ENCODE measurements around the gene MAD2L2.

The MAD2L2 gene

GRCh38 chr1:11714831-11715575, 34.1 kb upstream of the MAD2L2 start:
- no peak for TF ChIP-seq CTCF (IDR thresholded peaks at IDR 0.05)
- H3K36me3 ChIP-seq (ENCODE audit: control insufficient read depth, insufficient read depth, low read length): no peaks in the 10 kb centered on the region
- no peaks in the 10 kb centered on the region for H3K4me1 ChIP-seq
- H3K27me3 ChIP-seq (ENCODE audit: control insufficient read depth, insufficient read depth, low read length): no peaks in the 10 kb centered on the region
- H3K79me2 ChIP-seq: no peaks in the 10 kb centered on the region
- H3K27ac ChIP-seq: no peak overlapping the region
- no peak overlapping the region for H3K9ac ChIP-seq
- no peaks in the 10 kb centered on the region for H3K9me3 ChIP-seq (ENCODE audit: control insufficient read depth, low read length)
- no peak overlapping the region for H3K4me3 ChIP-seq (ENCODE audit: low read depth, low read length)
- no peak overlapping the region for H3K4me2 ChIP-seq (ENCODE audit: low read length)
- H2AFZ ChIP-seq: no peak overlapping the region

- no peak overlapping the region for H2AFZ ChIP-seq
- no peaks in the 10 kb centered on the region for H3K27me3 ChIP-seq (ENCODE audit: control insufficient read depth, insufficient read depth, low read length)
- H3K79me2 ChIP-seq: no peaks in the 10 kb centered on the region
- no peaks in the 10 kb centered on the region for H3K4me1 ChIP-seq
- H3K4me2 ChIP-seq (ENCODE audit: low read length): no peak overlapping the region
- H3K9ac ChIP-seq: no peak overlapping the region
- H3K27ac ChIP-seq: no peak overlapping the region
- no peak overlapping the region for H3K4me3 ChIP-seq (ENCODE audit: low read depth, low read length)
- no peaks in the 10 kb centered on the region for H3K9me3 ChIP-seq (ENCODE audit: control insufficient read depth, low read length)
- no peaks in the 10 kb centered on the region for H3K36me3 ChIP-seq (ENCODE audit: control insufficient read depth, insufficient read depth, low read length)
- TF ChIP-seq CTCF (IDR thresholded peaks at IDR 0.05): no peak
Measured at GRCh38 chr1:11713095-11713494, 32.1 kb upstream of the MAD2L2 start.

- Histone ChIP-seq H3K4me3 (ENCODE audit: low read depth, low read length) (no peak overlapping the region), H3K27me3 (ENCODE audit: control insufficient read depth, insufficient read depth, low read length) (no peaks in the 10 kb centered on the region), H2AFZ (no peak overlapping the region), H3K27ac (no peak overlapping the region), H3K9me3 (ENCODE audit: control insufficient read depth, low read length) (no peaks in the 10 kb centered on the region), H3K4me2 (ENCODE audit: low read length) (no peak overlapping the region), H3K4me1 (peaks cover 4% of the 10 kb centered on the region), H3K36me3 (ENCODE audit: control insufficient read depth, insufficient read depth, low read length) (no peaks in the 10 kb centered on the region), H3K79me2 (no peaks in the 10 kb centered on the region), H3K9ac (no peak overlapping the region)
- no peak for TF ChIP-seq CTCF (IDR thresholded peaks at IDR 0.05)
Measured at GRCh38 chr1:11712285-11712684, 31.3 kb upstream of the MAD2L2 start.

GRCh38 chr1:11711490-11711889, 30.5 kb upstream of the MAD2L2 start:
- Histone ChIP-seq H3K27me3 (ENCODE audit: control insufficient read depth, insufficient read depth, low read length) (no peaks in the 10 kb centered on the region), H3K79me2 (no peaks in the 10 kb centered on the region), H3K4me3 (ENCODE audit: low read depth, low read length) (no peak overlapping the region), H3K9ac (no peak overlapping the region), H3K9me3 (ENCODE audit: control insufficient read depth, low read length) (no peaks in the 10 kb centered on the region), H3K4me1 (peaks cover 4% of the 10 kb centered on the region), H3K4me2 (ENCODE audit: low read length) (no peak overlapping the region), H3K36me3 (ENCODE audit: control insufficient read depth, insufficient read depth, low read length) (no peaks in the 10 kb centered on the region), H3K27ac (no peak overlapping the region), H2AFZ (no peak overlapping the region)
- TF ChIP-seq CTCF (IDR thresholded peaks at IDR 0.05): no peak

Data from parathyroid adenoma (tissue), 2 donors.